IPS-11a (cell line): ENCODE results near the gene ZNF658.
"Not testable (repeated sequence)": the region's sequence is repeated elsewhere in the genome, so short reads cannot be mapped to it uniquely, and the experiment has no call there.

Source experiments
- H3K4me3 ChIP-seq: one replicate; pipeline ENCODE4 v1.5.1; 2013; ENCODE audit warnings: low read depth, low read length, control low read depth

ZNF658 gene

DNA sequence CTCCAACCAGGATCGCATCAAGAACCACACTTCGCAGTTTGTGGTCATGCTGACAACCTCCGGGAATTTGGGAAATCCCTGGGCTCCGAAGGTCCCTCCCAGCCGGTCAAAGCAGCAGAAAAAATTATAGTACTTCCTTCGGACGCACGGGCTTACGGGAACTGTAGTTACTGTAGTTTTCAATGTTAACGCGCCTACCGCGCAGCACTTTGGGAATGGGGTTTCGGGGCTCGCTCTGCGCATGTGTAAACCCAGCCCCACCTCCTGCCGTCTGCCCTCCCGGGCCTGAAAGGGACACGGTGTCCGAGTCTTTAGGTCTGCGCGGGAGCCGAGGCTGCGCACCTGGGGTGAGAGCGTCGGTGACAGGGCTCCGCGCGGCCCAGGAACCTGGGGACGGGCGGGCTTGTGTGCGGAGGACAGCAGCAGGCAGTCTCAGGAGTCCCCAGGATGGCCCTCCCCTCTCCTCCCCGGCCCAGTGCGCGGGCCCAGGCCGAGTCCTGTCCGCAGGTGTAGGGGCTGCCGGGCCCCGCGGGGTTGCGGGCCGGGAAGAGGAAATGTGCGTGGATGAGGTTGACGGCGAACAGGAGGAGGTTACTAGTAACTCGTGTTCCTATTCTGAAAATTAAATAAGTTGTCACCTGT, at the start of gene ZNF658:
Gene ZNF658 (plus strand): TSS at position 236 of the 642 bp plus-strand sequence. CDS start 2,837 bp downstream, outside the sequence.
- H3K4me3 ChIP-seq: peak within 1 kb of the TSS; percentile 39

DNA sequence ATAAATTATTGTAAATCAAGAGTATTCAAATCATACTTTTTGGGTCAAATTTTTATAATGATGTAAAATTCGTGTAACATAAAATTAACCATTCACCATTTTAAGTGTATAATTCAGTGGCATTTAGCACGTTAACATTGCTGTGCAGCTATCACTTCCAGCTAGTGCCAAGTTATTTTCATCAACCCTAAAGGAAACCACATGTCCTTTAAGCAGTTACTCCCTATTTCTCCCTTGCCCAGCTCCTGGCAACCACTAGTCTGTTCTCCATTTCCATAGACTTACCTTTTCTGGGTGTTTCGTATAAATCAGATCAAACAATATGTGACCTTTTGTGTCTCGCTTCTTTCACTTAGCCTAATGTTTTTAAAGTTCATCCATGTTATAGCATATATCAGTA, 38.8 kb upstream of the ZNF658 start:
- H3K4me3 ChIP-seq: not testable (repeated sequence)

DNA sequence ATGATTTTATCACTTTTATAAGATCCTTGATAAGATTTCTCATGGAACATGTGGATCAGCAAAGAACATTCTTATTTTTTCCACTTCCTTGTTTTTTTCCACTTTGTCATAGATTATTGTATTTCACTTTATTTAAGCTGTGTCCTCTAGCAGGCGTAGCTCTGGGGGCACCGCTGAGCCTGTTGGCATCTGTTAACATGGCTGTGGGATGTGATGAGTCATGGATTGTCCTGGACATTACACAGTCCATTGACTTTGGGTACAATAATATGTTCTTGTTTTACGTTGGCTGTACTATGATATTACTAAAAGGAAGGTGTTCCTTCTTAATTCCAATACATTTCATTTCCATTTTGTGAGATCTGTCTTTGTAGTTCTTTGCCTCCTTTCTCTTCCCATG, 31.9 kb upstream of the ZNF658 start:
- not testable (repeated sequence) for H3K4me3 ChIP-seq

DNA sequence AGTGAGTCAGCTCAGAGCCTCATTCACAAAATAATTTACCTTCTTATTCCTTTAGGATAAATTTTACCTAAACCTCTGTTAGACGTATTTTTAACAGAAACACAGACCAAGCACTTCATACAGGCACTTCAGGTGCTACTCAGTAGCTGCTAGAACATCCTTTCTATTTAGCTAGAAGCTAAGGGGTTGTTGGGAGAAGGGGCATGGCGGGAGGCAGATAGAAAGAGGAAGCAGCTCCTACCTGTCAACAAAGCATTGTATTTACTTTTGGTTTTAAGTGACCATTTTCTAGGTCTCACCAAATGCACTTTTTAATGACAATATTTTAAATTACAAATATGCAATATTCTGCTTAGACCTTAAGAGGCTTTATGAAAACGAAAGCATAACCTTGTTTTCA, 19.9 kb upstream of the ZNF658 start:
- not testable (repeated sequence) for H3K4me3 ChIP-seq

DNA sequence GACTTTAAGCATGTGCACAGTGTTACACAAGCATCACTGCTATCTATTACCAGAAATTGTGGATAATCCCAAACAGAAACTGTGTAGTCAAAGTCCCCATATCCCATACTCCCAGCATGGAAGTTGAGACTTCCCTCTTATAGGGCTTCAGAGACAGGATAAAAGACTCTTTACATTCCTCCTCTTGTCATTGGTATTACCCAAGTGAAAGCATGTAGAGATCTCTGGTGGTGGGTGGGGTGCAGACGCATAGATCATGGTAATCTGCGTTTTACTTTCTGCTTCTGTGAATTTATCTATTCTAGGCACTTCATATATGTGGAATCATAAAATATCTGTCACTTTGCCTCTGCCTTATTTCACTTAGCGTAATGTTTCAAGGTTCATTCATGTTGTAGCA, 18.7 kb upstream of the ZNF658 start:
- not testable (repeated sequence) for H3K4me3 ChIP-seq

DNA sequence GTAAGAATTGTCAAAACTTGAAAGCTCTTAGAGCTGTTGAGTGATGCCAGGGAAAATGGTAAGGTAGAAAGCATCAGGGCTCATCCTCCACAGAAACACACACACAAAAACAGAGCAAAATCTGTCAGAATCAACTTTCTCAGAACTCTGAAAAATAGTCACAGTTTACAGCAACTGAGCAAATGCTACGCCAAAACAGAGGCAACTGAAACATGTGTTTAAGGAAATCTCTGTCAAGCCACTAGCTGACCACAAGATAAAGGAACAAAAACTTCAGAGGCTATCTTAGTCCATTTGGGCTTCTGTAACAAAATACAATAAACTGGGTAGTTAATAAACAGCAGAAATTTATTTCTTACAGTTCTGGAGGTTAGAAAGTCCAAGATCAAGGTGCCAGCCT, 10.2 kb upstream of the ZNF658 start:
- not testable (repeated sequence) for H3K4me3 ChIP-seq

DNA sequence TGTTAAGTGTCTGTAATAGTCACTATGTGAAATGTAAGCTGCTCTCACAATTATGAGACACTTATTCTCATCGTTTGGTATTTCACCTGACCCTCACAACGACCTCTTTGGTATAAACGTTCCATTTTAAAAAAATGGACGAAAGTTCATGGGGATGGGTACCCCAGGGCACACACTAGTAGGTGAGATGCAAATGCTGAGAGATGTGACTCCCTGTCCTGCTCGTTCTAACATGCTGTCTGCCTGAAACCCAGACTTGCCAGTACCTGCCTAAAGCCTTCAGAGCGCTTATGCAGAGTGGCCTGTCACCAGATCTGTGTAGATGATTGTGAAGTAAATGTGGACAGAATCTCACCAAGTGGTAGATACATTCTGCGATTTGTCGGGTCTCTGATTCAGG, 616 bp downstream of the ZNF658 start:
- peak overlapping the region; percentile 39 for H3K4me3 ChIP-seq

DNA sequence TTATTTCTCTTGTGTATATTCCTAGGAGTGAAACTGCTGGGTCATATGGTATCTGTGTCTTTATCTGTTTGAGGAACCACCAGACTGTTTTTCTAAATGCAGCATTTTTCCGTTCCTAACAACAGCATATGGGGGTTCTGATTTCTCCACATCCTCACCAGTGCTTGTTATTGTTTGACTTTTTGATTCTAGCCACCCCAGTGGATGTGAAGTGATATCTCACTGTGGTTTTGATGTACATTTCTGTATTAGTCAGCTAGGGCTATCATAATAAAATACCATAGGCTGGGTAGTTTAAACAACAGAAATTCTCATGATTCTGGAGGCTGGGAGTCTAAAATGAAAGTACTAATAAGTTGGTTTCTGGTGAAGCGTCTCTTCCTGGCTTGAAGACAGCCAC, 9.0 kb downstream of the ZNF658 start:
- not testable (repeated sequence) for H3K4me3 ChIP-seq

DNA sequence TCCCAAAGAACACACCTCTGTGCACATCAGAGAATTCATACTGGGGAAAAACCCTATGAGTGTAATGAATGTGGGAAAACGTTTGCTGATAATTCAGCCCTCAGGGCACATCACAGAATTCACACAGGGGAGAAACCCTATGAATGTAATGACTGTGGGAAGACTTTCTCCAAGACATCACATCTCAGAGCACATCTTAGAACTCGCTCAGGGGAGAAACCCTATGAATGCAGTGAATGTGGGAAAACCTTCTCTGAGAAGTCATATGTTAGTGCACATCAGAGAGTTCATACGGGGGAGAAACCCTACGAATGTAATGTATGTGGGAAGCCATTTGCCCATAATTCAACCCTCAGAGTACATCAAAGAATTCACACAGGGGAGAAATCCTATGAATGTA, 19.5 kb downstream of the ZNF658 start:
- H3K4me3 ChIP-seq: not testable (repeated sequence)

DNA sequence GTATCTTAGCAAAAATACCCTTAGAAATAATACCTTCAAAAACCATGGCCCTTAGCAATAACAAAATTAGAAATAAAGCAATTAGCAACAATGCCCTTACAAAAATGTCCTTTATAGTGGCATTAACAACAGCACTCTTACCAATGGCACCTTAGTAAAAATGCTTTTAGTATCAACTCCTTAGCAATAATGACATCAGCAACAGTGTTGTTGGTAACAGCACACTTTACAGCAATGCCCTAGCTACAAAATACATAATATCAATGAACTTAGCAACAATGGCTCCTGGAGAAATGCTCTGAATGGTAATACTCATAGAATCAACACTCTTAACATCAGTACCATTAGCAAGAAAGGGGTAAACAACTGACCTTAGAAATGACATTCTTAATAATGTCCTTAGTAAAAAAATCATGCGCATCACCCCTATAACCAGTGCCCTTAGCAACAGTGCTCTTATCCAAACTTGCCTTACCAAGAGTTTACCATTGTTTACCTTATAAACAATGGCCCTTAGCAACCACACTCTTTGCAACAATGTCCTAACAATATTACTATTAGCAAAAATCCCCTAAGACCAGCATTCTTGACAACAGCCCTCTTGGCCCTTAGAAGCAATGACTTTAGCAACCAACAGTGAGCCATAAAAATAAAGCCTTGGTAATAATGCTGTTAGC, 35.8 kb downstream of the ZNF658 start:
- not testable (repeated sequence) for H3K4me3 ChIP-seq

DNA sequence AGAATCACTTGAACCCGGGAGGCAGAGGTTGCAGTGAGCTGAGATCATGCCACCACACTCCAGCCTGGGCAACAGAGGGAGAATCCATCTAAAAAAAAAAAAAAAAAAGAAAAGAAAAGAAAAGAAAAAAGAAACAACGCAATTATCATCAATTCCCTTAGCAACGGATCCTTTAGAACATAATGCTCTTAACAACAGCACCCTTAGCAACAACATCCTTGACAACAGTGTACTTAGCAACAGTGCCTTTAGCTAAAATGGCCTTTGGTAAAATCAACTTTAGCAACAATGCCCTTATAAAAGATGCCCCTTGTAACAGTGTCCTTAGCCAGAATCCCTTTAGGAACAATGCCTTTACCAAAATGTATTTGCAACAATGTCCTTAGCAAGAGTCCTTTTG, 37.1 kb downstream of the ZNF658 start:
- H3K4me3 ChIP-seq: not testable (repeated sequence)

DNA sequence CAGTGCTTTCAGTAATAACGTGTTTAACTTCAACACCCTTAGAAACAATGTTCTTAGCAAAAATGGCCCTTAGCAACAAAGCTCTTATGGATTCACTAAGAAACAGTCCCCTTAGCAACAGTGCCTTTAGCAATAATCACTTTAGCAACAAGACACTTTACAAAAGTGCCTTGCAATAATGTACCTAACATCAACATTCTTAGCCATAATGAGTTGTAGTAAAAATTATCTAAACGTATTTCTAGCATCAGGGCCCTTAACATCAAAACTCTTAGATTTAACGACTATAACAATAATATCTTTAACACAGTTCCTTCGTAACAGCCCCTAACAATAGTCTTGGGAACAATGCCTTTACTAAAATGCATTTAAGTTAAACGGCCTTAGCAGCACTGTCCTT, 37.8 kb downstream of the ZNF658 start:
- H3K4me3 ChIP-seq: not testable (repeated sequence)

DNA sequence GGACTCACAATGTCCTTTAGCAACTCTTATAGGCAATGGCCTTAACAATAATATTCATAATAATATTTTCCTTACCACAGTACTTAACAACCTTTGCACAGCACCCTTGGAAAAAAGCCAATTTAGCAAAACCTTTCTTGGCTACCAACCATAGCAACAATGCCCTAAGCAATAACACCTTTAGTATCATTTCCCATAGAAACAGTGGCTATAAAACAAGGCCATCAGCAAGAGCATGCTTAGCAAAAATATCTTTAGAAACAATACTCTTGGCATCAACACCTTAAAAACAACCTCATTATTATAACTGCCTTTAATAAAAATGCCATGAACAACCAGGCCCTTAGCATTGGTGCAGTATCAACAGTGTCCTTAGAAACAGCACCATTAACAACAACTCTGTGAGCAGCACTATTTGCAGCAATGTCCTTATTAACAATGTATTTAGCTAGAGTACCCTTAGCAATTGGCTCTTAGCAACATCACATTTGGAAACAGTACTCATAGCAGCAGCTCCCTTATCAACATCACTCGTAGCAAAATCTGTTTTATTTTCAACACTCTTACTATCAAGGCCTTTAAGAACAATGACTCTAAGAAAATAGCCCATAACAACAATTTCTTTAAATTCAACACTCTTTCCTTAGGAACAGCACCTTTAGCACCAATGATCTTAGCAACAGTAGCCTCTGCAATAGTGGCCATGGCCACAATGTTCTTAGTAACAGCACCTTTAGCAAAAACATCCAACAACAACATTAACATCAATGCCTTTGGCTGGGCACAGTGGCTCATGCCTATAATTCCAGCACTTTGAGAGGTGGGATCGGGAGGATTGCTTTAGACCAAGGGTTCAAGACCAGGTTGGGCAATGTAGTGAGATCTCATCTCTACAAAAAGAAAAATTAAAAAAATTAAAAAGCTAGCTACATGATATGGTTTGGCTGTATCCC, 39.6 kb downstream of the ZNF658 start:
- H3K4me3 ChIP-seq: not testable (repeated sequence)

DNA sequence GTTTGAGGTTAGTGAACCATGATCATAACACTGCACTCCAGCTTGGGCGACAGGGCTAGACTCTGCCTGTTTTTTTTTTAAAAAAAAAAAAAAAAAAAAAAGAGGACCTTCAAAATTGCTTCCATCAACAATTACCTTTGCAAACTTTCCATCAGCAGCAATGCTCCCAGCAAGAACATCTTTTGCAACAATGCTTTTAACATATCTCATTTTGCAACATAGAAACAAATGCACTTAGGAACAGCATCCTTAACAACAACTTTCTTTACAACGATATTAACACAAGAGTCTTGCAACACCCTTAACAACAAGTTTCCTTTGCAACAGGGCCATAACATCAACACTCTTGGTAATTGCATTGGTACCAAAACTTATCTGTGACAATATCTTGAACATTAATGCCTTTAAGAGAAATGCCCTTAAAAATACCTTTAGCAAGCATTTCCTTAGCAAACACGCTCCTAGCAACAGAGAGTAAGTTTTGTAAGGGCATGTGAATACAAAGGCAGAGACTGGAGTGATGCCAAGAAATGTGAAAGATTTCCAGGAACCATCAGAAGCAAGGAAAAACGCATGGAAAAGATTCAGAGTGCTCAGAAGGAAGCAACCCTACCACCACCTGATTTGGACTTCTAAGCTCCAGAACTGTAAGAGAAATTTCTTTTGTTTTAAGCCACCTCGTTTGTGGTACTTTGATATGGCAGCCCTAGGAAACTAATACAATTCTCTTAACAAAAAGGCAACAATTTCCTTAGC, 42.1 kb downstream of the ZNF658 start:
- H3K4me3 ChIP-seq: not testable (repeated sequence)

DNA sequence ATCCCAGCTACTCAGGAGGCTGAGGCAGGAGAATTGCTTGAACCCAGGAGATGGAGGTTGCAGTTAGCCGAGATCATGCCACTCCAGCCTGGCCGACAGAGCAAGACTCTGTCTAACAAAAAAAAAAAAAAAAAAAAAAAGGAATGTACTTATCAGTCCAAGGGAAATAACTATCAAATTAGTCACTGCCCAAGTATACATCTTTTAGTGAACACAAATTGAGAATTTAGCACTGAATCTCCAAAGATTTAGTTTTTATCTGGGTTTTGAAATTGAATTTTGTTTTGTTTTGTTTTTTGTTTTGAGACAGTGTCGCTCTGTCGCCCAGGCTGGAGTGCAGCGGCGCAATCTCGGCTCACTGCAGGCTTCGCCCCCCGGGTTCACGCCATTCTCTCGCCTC, 52.1 kb downstream of the ZNF658 start:
- not testable (repeated sequence) for H3K4me3 ChIP-seq
